ENCODE measurements around the gene RGS17.
"Not testable (repeated sequence)": the region's sequence is repeated elsewhere in the genome, so short reads cannot be mapped to it uniquely, and the experiment has no call there.

- not testable (repeated sequence) for TF ChIP-seq CTCF, POLR2A (IDR thresholded peaks at IDR 0.05)
Measured at GRCh38 chr6:153110612-153111011, 20.5 kb downstream of the RGS17 start.

Measured in thyroid gland (tissue), 4 donors.